BJ (cell line): ENCODE data around the gene CILP. TPM values are rescaled to one million over a fixed set of nuclear protein-coding genes. Genes with fewer than 3 reads are reported as not detected.

Experiments used
- CTCF ChIA-PET: fragments of 350-600 bp; formaldehyde crosslinking; extraction: SDS; loops from one replicate; lab custom pipeline; 2021; ENCODE audit warnings: antibody characterized with exemption, inconsistent platforms; lab: Yijun Ruan, JAX
- POLR2A ChIA-PET: fragments of 300-600 bp; sonication (Branson Sonifier 250); formaldehyde crosslinking; extraction: SDS; loops from one replicate; lab custom pipeline; 2021; ENCODE audit warnings: antibody characterized with exemption; lab: Charles Lee
- DNase-seq: peaks from one replicate; pipeline ENCODE4 v3.0.0-alpha.2; 2011; ENCODE audit warnings: low read depth
- H3K27me3 ChIP-seq: 2 replicates; pipeline ENCODE4 v1.6.0; 2011; ENCODE audit warnings: low read length; ENCODE audit not compliant: control insufficient read depth, insufficient read depth
- H3K36me3 ChIP-seq: 2 replicates; pipeline ENCODE4 v1.5.1; 2011; ENCODE audit warnings: low read length; ENCODE audit not compliant: control insufficient read depth, insufficient read depth
- H3K4me3 ChIP-seq: 2 replicates; pipeline ENCODE4 v1.5.1; 2011; ENCODE audit warnings: low read depth, mild to moderate bottlenecking, control low read depth, low read length
- CTCF ChIP-seq: IDR thresholded peaks from 2 replicates; pipeline ENCODE4 v1.5.1; 2011; ENCODE audit warnings: low read depth, mild to moderate bottlenecking, control low read depth, inconsistent platforms, low read length, moderate library complexity; ENCODE audit not compliant: insufficient read depth
- polyA plus RNA-seq: library from polyadenylated mRNA; depleted of rRNA; stranded (reverse); fragments of >200 nt; gene quantifications from 2 replicates; pipeline ENCODE4 v1.2.3, GENCODE V29; 2011

The CILP gene
- polyA plus RNA-seq, 1 experiment: 0.09 TPM

DNA sequence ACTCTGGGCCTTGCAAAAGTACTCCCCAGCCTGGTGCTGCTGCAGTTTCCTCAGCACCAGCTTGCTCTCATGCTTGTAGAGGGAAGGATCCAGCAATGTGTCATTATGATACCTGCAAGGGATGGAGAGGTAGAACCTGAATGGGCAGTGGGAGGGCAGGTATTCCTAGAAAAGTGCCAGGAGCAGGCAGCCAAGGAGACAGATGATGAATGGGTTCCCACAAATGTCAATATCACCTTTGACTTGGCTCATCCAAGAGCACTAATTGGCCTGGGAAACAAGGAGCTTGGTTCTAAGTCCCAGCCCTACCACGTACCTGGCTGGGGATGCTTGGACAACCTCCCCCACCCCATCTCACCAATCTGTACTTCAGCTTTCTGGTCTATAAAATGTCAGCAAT, 9.4 kb downstream of the CILP start:
- Histone ChIP-seq H3K36me3 (no peaks in the 10 kb centered on the region), H3K27me3 (peaks cover 10% of the 10 kb centered on the region), H3K4me3 (no peak overlapping the region)
- no peak for TF ChIP-seq CTCF
- DNase-seq: no peak
- ChIA-PET CTCF (interaction anchor here (1.3 to 1.4 kb wide), 2 partner anchors 9 to 14 kb away, joined by 3 to 6 read pairs; no protein-coding TSS in a partner anchor), POLR2A (no interaction called here)

DNA sequence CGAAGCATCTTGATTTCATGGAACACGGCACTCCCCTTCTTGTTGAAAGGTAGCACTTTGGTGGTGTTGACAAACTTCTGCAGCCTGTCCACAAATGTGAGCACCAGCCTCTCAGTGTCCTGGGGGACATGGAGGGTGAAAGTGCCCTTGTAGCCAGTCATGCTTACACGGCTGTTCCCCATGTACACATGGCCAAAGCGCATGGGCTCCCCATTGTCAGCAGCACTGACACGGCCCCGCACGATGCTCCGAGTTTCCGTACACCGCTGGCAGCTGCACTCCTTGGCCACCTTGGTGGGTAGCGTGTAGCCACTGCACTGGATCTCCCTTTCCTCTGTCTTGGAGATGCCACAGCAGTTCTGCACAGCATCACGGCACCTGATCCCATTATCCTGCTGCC, 12.7 kb downstream of the CILP start:
- ChIA-PET CTCF (interaction anchor here (1.8 kb wide), 1 partner anchor 73 kb away, joined by 9 read pairs; no protein-coding TSS in a partner anchor), POLR2A (no interaction called here)

DNA sequence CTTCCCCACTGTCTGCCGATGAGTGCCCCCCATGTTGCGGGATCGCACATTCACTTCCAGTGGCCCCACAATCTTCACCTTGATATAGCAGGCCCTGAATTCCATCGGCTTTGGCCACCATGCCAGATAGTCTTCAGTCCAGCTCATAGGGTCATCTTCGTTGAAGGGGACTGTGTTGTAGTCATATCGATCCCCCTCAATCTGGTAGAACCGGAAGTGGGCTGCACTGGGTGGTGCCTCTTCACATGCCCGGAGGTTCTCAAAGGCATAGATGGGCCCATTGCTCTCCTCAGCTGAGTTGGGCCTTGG, 14.0 kb downstream of the CILP start:
- DNase-seq: no peak
- TF ChIP-seq CTCF: no peak
- CTCF ChIA-PET: interaction anchor here (1.3 to 13.8 kb wide), 2 partner anchors 74 to 101 kb away, joined by 3 to 129 read pairs; no protein-coding TSS in a partner anchor
- POLR2A ChIA-PET: no interaction called here
- Histone ChIP-seq H3K36me3 (no peaks in the 10 kb centered on the region), H3K27me3 (peaks cover 3% of the 10 kb centered on the region), H3K4me3 (no peak overlapping the region)

More for the DNA sequence above, 12.7 kb downstream of the CILP start:
- no peak for TF ChIP-seq CTCF
- H3K27me3 ChIP-seq: peaks cover 6% of the 10 kb centered on the region
- no peak for DNase-seq
- no peak overlapping the region for H3K4me3 ChIP-seq
- no peaks in the 10 kb centered on the region for H3K36me3 ChIP-seq

DNA sequence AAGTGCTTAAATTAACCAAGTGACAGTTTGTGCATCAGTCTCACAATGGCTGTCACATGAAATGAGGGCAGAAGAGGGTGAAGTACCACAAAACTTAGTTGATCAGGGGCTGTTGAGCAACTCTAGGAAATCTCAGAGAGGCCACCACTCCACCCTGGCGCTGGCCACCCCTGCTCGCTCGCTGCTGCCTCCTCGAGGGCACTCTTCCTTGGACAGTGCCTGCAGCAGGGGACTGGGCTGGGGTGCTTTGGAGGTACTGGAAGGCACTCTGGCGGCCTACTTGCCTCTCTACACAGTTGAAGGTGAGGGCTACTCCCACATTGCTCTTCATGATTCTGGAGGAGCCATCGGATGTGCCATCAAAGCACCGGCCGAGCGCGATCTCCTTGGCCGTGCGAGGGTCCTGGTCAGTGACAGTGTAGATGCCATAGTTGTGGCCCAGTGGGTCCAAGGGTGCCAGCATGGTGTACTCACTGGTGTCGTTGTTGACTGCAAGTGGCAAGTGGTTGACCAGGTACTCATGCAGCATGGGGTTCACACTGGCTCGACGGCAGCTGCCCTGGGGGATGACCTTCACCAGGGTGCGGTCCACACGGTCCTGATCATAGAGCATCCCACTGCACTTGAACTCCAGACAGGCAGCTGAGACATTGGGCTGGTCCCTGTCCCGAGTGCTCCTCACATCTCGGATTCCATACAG, 14.5 kb downstream of the CILP start:
- ChIA-PET CTCF (interaction anchor here (1.3 to 13.8 kb wide), 2 partner anchors 75 to 101 kb away, joined by 3 to 129 read pairs; no protein-coding TSS in a partner anchor), POLR2A (no interaction called here)
- no peak for DNase-seq
- H3K4me3 ChIP-seq: no peak overlapping the region
- H3K36me3 ChIP-seq: no peaks in the 10 kb centered on the region
- no peak for TF ChIP-seq CTCF
- H3K27me3 ChIP-seq: peaks cover 1% of the 10 kb centered on the region

DNA sequence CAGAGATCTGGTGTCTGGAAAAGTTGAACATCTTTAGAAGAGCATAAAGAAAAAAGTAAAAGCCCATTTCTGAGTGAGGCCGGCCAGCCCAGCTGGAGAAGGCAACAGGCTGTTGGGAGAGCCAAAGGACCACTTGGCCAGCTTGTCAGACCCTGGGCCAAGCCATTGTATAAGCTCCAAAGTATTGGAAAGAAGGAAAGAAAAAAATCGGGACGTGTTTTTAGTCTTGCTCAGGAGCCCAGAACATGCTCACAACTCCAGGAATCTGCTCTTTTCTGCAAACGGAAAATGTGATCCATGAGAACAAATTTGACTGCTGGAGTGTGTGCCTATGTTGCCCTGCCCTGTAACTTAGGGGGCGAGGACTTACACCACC, 15.7 kb downstream of the CILP start:
- no peaks in the 10 kb centered on the region for H3K36me3 ChIP-seq
- H3K4me3 ChIP-seq: no peak overlapping the region
- POLR2A ChIA-PET: no interaction called here
- no peaks in the 10 kb centered on the region for H3K27me3 ChIP-seq
- TF ChIP-seq CTCF: no peak
- CTCF ChIA-PET: interaction anchor here (0.9 to 13.8 kb wide), 5 partner anchors 10 to 76 kb away, joined by 3 to 129 read pairs (median 3); partner anchors contain the start of gene CLPX
- DNase-seq: no peak
